HG02610 (cell line): Measurements from ENCODE around the gene OXSM.
A peak's percentile ranks its signal among the peaks of the same experiment; 100 is the strongest.

ENCODE experiments used
- ATAC-seq: cut with Tn5 transposase; IDR thresholded peaks from one replicate; pipeline ENCODE4 v1.9.1; 2021; ENCODE audit warnings: mild to moderate bottlenecking, moderate library complexity; ENCODE audit not compliant: unreplicated experiment

OXSM gene

GRCh38 chr3:25789596-25790556 is at the start of gene OXSM:
Gene OXSM (plus strand): TSS chr3:25790090. CDS start chr3:25791021, 931 bp downstream.
- peak; percentile 92 for ATAC-seq

- ATAC-seq = no peak
Observed at GRCh38 chr3:25744470-25744869, 45.4 kb upstream of the OXSM start.

GRCh38 chr3:25747033-25747432 is 42.9 kb upstream of the OXSM start:
- no peak for ATAC-seq

GRCh38 chr3:25748189-25748588 is 41.7 kb upstream of the OXSM start:
- no peak for ATAC-seq

GRCh38 chr3:25749031-25749581 is 40.8 kb upstream of the OXSM start:
- no peak for ATAC-seq

GRCh38 chr3:25751048-25751447 is 38.8 kb upstream of the OXSM start:
- no peak for ATAC-seq

GRCh38 chr3:25751725-25752124 is 38.2 kb upstream of the OXSM start:
- no peak for ATAC-seq

GRCh38 chr3:25768851-25769250 is 21.0 kb upstream of the OXSM start:
- peak; percentile 88 for ATAC-seq

GRCh38 chr3:25775936-25776335 is 14.0 kb upstream of the OXSM start:
- ATAC-seq = no peak

GRCh38 chr3:25780618-25781017 is 9.3 kb upstream of the OXSM start:
- ATAC-seq = no peak

- no peak for ATAC-seq
Observed at GRCh38 chr3:25781145-25781757, 8.6 kb upstream of the OXSM start.

GRCh38 chr3:25781758-25782594 is 7.9 kb upstream of the OXSM start:
- peak; percentile 48 for ATAC-seq

- no peak for ATAC-seq
Observed at GRCh38 chr3:25782636-25782937, 7.3 kb upstream of the OXSM start.

GRCh38 chr3:25782938-25783660 is 6.8 kb upstream of the OXSM start, which contains the start of gene NGLY1:
Gene NGLY1 (minus strand): TSS chr3:25783443. CDS start chr3:25783390, 53 bp downstream.
- peak; percentile 86 for ATAC-seq

GRCh38 chr3:25783661-25784512 is 6.0 kb upstream of the OXSM start:
- peak; percentile 21 for ATAC-seq

GRCh38 chr3:25784971-25785370 is 4.9 kb upstream of the OXSM start:
- no peak for ATAC-seq

- ATAC-seq = no peak
Observed at GRCh38 chr3:25785826-25786225, 4.1 kb upstream of the OXSM start.

GRCh38 chr3:25787689-25788088 is 2.2 kb upstream of the OXSM start:
- ATAC-seq = no peak

- ATAC-seq = no peak
Observed at GRCh38 chr3:25789209-25789595, 688 bp upstream of the OXSM start.
